ENCODE results near the gene RNF220.

RNF220 gene

DNA sequence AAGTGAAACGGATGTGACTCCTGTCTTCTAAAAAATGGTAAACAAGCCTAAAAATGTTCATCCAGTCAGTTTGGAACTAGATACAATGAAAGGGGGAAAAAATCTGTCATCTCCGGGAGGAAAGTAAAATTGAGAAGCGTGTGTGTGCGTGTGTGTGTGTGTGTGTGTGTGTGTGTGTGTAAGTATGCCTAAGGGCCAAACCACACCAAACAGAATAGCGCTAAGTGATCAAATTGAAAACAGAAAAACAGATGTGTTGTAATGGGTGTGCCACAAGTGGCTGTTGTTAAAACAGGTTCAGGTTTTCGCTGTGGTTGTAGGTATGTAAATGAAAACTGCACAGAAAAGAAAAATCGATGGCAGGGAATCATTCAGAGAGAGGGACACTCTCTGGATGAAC lies 106.7 kb downstream of the RNF220 start:
- H3K9me3 Mint-ChIP-seq: no peaks in the 10 kb centered on the region
- H3K4me3 Mint-ChIP-seq: no peak overlapping the region
- ATAC-seq: peak; percentile 68
- H3K4me1 Mint-ChIP-seq: peaks cover 14% of the 10 kb centered on the region
- H3K27ac Mint-ChIP-seq: no peak overlapping the region
- H3K27me3 Mint-ChIP-seq: peaks cover 34% of the 10 kb centered on the region
- no peak for DNase-seq

DNA sequence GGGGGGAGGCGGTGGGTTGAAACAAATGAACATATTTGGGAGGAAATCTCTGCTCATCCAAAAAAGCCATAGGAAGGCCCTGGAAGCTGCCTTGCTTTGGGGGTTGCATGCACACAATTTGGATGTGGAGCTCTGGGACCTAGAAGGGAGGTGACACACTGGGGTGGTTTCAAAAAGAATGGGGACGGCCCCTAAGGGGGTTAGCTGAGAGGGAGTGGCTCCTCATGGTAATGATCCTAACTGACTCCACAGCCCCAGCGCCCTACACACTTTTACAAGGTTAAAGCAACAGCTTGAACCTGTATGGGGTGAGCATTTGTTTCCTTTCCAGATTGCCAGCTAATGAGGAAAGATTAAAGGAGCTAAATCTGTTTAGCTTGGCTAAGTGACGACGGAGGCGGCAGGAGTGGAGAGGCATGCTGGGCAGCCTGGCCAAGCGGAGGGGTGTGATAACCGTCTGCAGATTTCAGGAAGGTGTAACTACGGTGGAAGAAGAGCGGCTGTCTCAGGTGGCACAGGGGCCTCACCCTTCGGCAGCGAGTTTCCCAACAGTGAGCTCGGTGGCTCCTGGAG lies 107.3 kb downstream of the RNF220 start:
- H3K4me1 Mint-ChIP-seq: peaks cover 14% of the 10 kb centered on the region
- no peaks in the 10 kb centered on the region for H3K9me3 Mint-ChIP-seq
- ATAC-seq (peak; percentile 94), DNase-seq (peak in 1 of 2 donors; percentile 23)
- no peak overlapping the region for H3K4me3 Mint-ChIP-seq
- peaks cover 40% of the 10 kb centered on the region for H3K27me3 Mint-ChIP-seq
- H3K27ac Mint-ChIP-seq: no peak overlapping the region

DNA sequence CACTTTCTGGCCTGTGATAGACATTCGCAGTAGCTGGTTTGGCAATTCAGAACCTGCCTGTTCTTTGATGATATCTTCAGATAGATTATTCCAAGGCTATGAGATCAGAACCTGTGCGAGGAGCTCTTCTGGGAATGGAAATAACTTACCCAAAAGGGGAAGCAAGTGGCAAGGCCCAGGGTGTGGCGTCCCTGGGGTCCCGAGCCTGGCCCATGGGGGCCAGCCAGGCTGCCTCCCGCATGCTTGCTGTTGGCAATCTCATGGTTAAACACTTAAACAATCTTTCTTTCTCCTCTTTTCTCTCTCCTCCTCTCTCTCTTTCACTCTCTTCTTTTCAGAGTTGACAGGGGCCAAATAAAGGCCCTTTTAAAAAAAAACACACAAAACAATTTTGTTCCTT lies 108.1 kb downstream of the RNF220 start:
- peaks cover 14% of the 10 kb centered on the region for H3K4me1 Mint-ChIP-seq
- no peak overlapping the region for H3K4me3 Mint-ChIP-seq
- no peaks in the 10 kb centered on the region for H3K9me3 Mint-ChIP-seq
- peaks cover 42% of the 10 kb centered on the region for H3K27me3 Mint-ChIP-seq
- ATAC-seq: no peak
- DNase-seq: no peak
- H3K27ac Mint-ChIP-seq: no peak overlapping the region

DNA sequence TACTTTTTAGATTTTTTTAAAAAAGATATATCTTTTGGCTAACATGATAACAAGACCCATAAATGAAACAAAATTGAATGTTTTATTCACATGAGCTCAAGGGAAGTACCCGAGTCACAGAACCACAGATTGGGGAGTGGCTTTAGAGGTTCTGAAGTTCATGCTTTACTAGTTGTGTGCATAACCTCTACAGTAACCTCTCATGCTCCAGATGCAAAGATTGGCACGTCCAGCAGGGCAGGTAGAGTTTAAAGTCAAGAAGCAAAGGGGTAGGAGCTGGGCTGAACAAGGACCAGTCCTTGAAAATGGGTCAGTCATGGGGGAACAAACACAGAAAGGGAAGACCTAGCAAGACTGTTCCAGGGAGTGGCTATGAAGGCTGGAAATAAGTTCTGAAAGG lies 109.6 kb downstream of the RNF220 start:
- H3K9me3 Mint-ChIP-seq: no peaks in the 10 kb centered on the region
- H3K27me3 Mint-ChIP-seq: peaks cover 34% of the 10 kb centered on the region
- H3K4me3 Mint-ChIP-seq: no peak overlapping the region
- H3K27ac Mint-ChIP-seq: no peak overlapping the region
- DNase-seq: no peak
- ATAC-seq: no peak
- H3K4me1 Mint-ChIP-seq: peaks cover 14% of the 10 kb centered on the region

DNA sequence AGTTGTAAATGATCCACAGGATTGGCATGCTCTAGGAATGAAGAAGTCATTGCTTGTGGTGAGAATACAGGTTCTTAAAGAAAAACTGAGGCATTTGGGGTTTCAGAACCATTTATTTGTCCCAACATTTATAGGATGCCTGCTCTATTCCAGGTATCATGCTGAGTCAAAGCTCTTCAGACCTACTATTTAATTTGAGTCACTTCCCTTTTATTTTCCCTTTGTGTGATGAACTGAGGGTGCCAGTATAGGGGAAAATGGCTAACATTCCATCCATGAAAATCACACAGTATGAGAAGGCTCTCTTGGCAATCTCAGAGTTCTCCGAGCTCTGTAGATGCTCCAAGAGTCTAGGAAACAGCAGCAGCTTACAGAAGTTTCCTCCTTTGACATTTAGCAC lies 110.4 kb downstream of the RNF220 start:
- no peak overlapping the region for H3K27ac Mint-ChIP-seq

GRCh38 chr1:44519035-44519676 lies 114.1 kb downstream of the RNF220 start:
- DNase-seq (no peak), ATAC-seq (no peak)
- Mint-ChIP-seq H3K27ac (no peak overlapping the region), H3K4me3 (no peak overlapping the region), H3K27me3 (peaks cover 23% of the 10 kb centered on the region), H3K4me1 (no peaks in the 10 kb centered on the region), H3K9me3 (no peaks in the 10 kb centered on the region)

More for the DNA sequence above, 110.4 kb downstream of the RNF220 start:
- Mint-ChIP-seq H3K4me3 (no peak overlapping the region), H3K4me1 (peaks cover 14% of the 10 kb centered on the region), H3K9me3 (no peaks in the 10 kb centered on the region), H3K27me3 (peaks cover 33% of the 10 kb centered on the region)
- DNase-seq: no peak
- ATAC-seq: no peak

DNA sequence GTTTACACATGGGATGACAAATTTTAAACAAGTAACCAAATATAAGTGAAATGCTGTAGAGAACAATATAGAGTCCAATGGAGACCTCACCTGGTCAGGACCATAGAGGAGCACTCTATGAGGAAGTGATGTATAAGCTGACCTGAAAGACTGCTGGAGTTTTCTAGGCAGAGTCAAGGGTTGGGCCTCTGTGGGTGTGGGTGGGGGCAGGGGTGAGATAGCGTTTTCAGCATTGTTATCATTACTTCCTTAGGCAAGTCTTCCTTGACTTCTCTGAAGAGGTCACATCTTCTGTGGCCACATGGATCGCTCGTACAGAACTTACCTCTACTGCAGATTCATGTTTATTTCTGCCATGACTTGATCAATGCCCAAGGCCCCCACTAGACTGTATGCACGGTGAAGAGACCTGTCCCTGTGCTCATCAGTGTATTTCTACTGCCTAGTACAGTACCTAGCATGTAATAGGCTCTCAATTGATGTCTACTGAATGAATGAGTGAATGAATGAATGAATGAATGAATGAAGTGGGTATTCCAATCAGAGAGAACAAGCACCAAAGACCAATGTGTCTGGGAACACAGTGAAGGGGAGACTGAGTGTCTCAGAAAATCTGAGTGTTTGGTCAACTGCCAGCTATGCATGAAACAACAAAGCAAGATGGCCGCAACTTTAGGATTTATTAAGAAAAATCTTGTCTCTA lies 116.5 kb downstream of the RNF220 start:
- Mint-ChIP-seq H3K27ac (no peak overlapping the region), H3K4me3 (no peak overlapping the region), H3K4me1 (no peaks in the 10 kb centered on the region), H3K27me3 (peaks cover 10% of the 10 kb centered on the region), H3K9me3 (no peaks in the 10 kb centered on the region)
- no peak for ATAC-seq
- no peak for DNase-seq

GRCh38 chr1:44523593-44524591 lies 118.8 kb downstream of the RNF220 start:
- no peaks in the 10 kb centered on the region for H3K9me3 Mint-ChIP-seq
- no peaks in the 10 kb centered on the region for H3K4me1 Mint-ChIP-seq
- no peak for ATAC-seq
- H3K27ac Mint-ChIP-seq: no peak overlapping the region
- no peak overlapping the region for H3K4me3 Mint-ChIP-seq
- H3K27me3 Mint-ChIP-seq: no peaks in the 10 kb centered on the region
- DNase-seq: no peak

DNA sequence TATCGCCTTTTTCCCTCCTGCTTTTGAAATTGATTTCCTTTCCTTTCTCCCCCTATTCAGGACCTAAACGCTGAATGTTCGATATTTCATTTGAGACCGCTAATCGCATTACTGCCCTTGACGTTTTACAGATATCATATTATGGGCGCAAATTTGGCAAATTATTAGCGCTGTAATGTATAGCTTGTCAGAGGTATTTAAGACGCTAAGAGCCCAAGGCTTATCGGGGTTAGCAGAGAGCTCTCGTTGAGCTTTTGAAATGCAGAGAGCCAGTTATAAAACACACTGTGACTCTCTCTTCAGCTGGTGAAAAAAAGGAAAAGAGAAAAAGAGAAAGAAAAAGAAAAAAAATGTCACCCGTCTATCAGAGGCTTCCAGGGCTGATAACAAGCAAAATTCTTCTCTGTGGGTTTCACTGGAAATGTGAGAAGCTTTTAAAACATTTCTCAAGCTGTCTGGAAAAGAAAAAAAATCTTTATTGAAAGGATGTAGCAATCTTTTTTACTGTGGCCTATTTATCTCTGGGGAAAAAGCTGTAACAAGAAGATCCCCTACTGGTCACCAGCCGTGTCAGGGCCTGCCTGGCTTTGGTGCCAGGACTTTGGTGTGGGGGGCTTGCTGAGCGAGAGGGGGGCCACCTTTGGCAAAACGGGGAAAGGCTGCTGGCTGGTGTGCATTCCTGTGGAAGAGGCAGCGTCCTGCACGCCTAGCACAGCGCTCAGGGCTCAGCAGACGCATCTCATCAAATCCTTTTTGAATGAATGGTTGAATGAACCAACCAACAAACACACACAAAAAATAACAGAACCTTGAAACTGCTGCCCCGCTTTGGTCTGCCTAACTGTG lies 119.8 kb downstream of the RNF220 start:
- no peak for DNase-seq
- Mint-ChIP-seq H3K27me3 (no peaks in the 10 kb centered on the region), H3K4me3 (no peak overlapping the region), H3K4me1 (no peaks in the 10 kb centered on the region), H3K27ac (no peak overlapping the region), H3K9me3 (no peaks in the 10 kb centered on the region)
- no peak for ATAC-seq

DNA sequence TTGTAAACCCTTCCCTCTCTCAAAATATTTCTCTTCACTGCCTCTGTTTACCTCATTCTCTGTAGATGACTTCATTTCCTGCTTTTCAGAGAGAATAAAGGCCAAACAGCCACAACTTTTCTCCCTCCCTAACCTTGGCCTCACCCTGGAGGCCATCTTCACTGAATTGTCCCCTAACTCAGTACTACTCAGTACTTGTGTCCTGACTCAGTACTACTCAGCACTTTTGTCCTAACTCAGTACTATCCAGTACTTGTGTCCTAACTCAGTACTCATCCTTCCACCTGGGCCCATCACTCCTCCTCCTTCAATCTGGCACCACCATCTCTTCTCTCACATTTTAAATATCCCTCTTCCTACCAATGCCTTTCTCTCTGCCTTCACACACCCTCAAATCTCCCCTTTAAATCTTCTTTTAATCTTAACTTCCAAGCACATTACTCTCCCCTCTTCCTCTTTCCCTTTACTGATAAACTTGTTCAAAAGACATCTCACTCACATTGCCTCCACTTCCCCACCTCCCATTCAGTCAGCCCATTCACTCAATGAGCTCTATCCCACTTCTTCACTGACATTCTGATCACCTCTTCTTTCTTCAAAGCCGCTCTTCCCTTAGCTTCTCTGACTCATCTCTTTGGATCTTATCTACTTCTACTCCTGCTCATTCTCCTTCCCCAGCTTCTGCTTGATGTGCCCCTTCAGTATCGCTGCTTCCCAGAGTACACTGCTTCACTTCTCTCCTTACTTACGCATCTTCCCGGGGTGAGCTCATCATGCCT lies 121.4 kb downstream of the RNF220 start:
- Mint-ChIP-seq H3K4me1 (no peaks in the 10 kb centered on the region), H3K9me3 (no peaks in the 10 kb centered on the region), H3K27ac (no peak overlapping the region), H3K4me3 (no peak overlapping the region), H3K27me3 (peaks cover 4% of the 10 kb centered on the region)
- DNase-seq: no peak
- no peak for ATAC-seq

- DNase-seq (no peak), ATAC-seq (peak; percentile 58)
- H3K4me3 Mint-ChIP-seq: no peak overlapping the region
- peak overlapping the region in 1 of 2 donors; percentile 74 for H3K27ac Mint-ChIP-seq
- peaks cover 12% of the 10 kb centered on the region for H3K27me3 Mint-ChIP-seq
- no peaks in the 10 kb centered on the region for H3K9me3 Mint-ChIP-seq
- peaks cover 12% of the 10 kb centered on the region for H3K4me1 Mint-ChIP-seq
Measured at GRCh38 chr1:44531785-44532566, 126.9 kb downstream of the RNF220 start.

GRCh38 chr1:44532567-44532944 lies 127.5 kb downstream of the RNF220 start:
- ATAC-seq: no peak
- Mint-ChIP-seq H3K4me3 (no peak overlapping the region), H3K27me3 (peaks cover 12% of the 10 kb centered on the region), H3K9me3 (no peaks in the 10 kb centered on the region), H3K4me1 (peaks cover 12% of the 10 kb centered on the region), H3K27ac (no peak overlapping the region)
- DNase-seq: no peak

DNA sequence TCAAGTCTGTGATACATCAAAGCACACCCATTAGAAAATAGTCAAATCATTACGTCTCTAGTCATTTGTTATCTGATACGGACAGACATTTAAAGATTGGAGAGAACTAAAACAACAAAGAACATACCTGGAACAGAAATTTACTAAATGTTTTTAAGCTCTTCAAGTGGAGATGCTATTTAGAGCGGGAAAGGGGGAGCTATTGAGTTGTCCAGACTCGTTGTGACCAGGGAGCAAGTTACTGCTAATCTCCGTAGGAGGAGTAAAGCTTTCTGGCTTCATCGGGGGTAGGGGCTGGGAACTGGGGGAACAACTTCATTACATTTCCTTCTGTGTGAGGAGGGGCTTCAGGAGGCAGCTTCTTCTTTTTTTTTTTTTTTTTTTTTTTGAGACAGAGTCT lies 129.7 kb downstream of the RNF220 start:
- DNase-seq: no peak
- Mint-ChIP-seq H3K27me3 (peaks cover 12% of the 10 kb centered on the region), H3K4me3 (no peak overlapping the region), H3K4me1 (peaks cover 12% of the 10 kb centered on the region), H3K27ac (no peak overlapping the region), H3K9me3 (no peaks in the 10 kb centered on the region)
- ATAC-seq: no peak

Data from stimulated activated naive CD8-positive, alpha-beta T cell treated with anti-CD3 and anti-CD28 coated beads, Interleukin-15, amount 100 ng/mL, for 72 hours (primary cell).